ENCODE results near the gene HMCN2.
A peak's percentile ranks its signal among the peaks of the same experiment; 100 is the strongest.
"Not testable (repeated sequence)": the region's sequence is repeated elsewhere in the genome, so short reads cannot be mapped to it uniquely, and the experiment has no call there.

HMCN2 gene

GRCh38 chr9:130333041-130333711 is 67.6 kb downstream of the HMCN2 start:
- no peak for DNase-seq

- no peak for DNase-seq
Measured at GRCh38 chr9:130333712-130334062, 68.1 kb downstream of the HMCN2 start.

GRCh38 chr9:130334915-130335314 is 69.4 kb downstream of the HMCN2 start:
- no peak for DNase-seq

GRCh38 chr9:130336027-130336610 is 70.6 kb downstream of the HMCN2 start:
- DNase-seq = no peak

- DNase-seq = no peak
Measured at GRCh38 chr9:130336885-130337284, 71.3 kb downstream of the HMCN2 start.

- DNase-seq = no peak
Measured at GRCh38 chr9:130337318-130337717, 71.8 kb downstream of the HMCN2 start.

GRCh38 chr9:130337784-130338380 is 72.3 kb downstream of the HMCN2 start:
- DNase-seq = no peak

GRCh38 chr9:130338891-130339290 is 73.3 kb downstream of the HMCN2 start:
- DNase-seq = not testable (repeated sequence)

GRCh38 chr9:130339306-130339705 is 73.7 kb downstream of the HMCN2 start:
- no peak for DNase-seq

- DNase-seq = peak; percentile 47
Measured at GRCh38 chr9:130340011-130340410, 74.5 kb downstream of the HMCN2 start.

- DNase-seq = not testable (repeated sequence)
Measured at GRCh38 chr9:130340557-130340956, 75.0 kb downstream of the HMCN2 start.

- DNase-seq = no peak
Measured at GRCh38 chr9:130341128-130341527, 75.6 kb downstream of the HMCN2 start.

- DNase-seq = no peak
Measured at GRCh38 chr9:130341839-130342713, 76.5 kb downstream of the HMCN2 start.

GRCh38 chr9:130342714-130343085 is 77.1 kb downstream of the HMCN2 start:
- DNase-seq = no peak

- peak; percentile 10 for DNase-seq
Measured at GRCh38 chr9:130343445-130343918, 77.9 kb downstream of the HMCN2 start.

- DNase-seq = no peak
Measured at GRCh38 chr9:130344366-130344765, 78.8 kb downstream of the HMCN2 start.

GRCh38 chr9:130345009-130345896 is 79.7 kb downstream of the HMCN2 start:
- no peak for DNase-seq

- no peak for DNase-seq
Measured at GRCh38 chr9:130345897-130346385, 80.4 kb downstream of the HMCN2 start.

- DNase-seq = no peak
Measured at GRCh38 chr9:130346431-130346830, 80.9 kb downstream of the HMCN2 start.

GRCh38 chr9:130347036-130347435 is 81.5 kb downstream of the HMCN2 start:
- DNase-seq = no peak

GRCh38 chr9:130347931-130348330 is 82.4 kb downstream of the HMCN2 start:
- no peak for DNase-seq

GRCh38 chr9:130348341-130348740 is 82.8 kb downstream of the HMCN2 start:
- DNase-seq = no peak

Data from suppressor macrophage treated with lipopolysaccharide for 4 hours (primary cell).